Stimulated activated CD4-positive, alpha-beta T cell treated with anti-CD3 and anti-CD28 coated beads, Interleukin-15, amount 100 ng/mL, for 1 hour (primary cell): ENCODE results near the gene PANX3.

Experiments
- DNase-seq, 2 donors: peaks; one replicate each; pipeline ENCODE4 v3.0.0-alpha.2; 2020; ENCODE audit warnings: low read depth in 1 of 2, low spot score in 1 of 2

The PANX3 gene

GRCh38 chr11:124656774-124657630 is 45.8 kb downstream of the PANX3 start:
- no peak for DNase-seq

- DNase-seq: no peak
Observed at GRCh38 chr11:124657904-124658303, 46.7 kb downstream of the PANX3 start.

GRCh38 chr11:124658501-124658900 is 47.3 kb downstream of the PANX3 start:
- no peak for DNase-seq

GRCh38 chr11:124658986-124659385 is 47.8 kb downstream of the PANX3 start:
- no peak for DNase-seq

- DNase-seq: no peak
Observed at GRCh38 chr11:124661553-124661952, 50.3 kb downstream of the PANX3 start.

- no peak for DNase-seq
Observed at GRCh38 chr11:124662106-124662505, 50.9 kb downstream of the PANX3 start.

GRCh38 chr11:124663861-124664260 is 52.6 kb downstream of the PANX3 start:
- no peak for DNase-seq

GRCh38 chr11:124667601-124668000 is 56.4 kb downstream of the PANX3 start:
- no peak for DNase-seq

- DNase-seq: no peak
Observed at GRCh38 chr11:124669193-124669592, 58.0 kb downstream of the PANX3 start.
